GM18498 (cell line): ENCODE results near the gene CEACAM19.
"Not testable (repeated sequence)": the region's sequence is repeated elsewhere in the genome, so short reads cannot be mapped to it uniquely, and the experiment has no call there.

Source experiments
- ATAC-seq: cut with Tn5 transposase; IDR thresholded peaks from one replicate; pipeline ENCODE4 v1.9.1; 2021; ENCODE audit warnings: mild to moderate bottlenecking, moderate library complexity; ENCODE audit not compliant: unreplicated experiment

Gene CEACAM19

GRCh38 chr19:44645407-44646048, 25.8 kb upstream of the CEACAM19 start:
- no peak for ATAC-seq

- no peak for ATAC-seq
Observed at GRCh38 chr19:44646049-44646416, 25.2 kb upstream of the CEACAM19 start.

- ATAC-seq = no peak
Observed at GRCh38 chr19:44647144-44647543, 24.1 kb upstream of the CEACAM19 start.

DNA sequence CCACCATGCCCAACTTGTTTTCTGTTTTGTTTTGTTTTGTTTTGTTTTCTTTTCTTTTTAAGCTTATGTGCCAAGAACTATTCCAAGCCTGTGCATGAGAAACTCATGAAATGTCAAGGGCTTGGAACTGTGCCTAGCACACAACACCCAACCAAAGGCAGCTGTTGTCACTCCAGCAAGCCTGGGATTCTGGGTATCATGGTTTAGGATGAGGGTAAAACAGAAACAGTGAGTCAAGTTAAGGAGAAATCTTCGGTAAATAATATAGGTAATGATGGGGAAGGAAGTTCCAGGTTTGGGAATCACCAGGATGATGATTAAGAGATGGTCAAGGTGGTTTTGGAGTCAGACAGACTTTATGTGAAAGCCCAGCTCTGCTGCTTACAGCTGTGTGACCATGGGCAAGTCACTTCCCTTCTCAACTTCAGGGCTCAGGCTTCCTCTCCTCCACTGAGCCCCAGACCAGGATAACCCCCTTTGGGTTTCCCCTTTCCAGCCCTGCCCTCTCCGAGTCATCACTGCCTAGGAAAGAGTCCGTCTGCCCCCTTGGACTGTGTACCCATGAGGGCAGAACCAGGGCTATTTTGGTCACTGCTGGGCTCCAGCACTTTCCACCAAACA, 22.5 kb upstream of the CEACAM19 start:
- no peak for ATAC-seq

DNA sequence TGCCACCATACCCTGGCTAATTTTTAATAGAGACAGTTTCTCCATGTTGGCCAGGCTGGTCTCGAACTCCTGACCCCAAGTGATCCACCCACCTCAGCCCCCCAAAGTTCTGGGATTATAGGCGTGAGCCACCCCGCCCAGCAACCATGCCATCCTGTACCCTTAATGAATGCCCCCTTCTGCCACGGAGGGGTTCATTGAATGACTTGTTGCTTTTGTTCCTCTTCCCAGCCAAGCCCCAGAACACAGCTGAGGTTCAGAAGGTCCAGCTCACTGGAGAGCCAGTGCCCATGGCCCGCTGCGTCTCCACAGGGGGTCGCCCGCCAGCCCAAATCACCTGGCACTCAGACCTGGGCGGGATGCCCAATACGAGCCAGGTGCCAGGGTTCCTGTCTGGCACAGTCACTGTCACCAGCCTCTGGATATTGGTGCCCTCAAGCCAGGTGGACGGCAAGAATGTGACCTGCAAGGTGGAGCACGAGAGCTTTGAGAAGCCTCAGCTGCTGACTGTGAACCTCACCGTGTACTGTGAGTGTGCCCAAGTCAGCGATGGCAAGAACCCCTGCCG, 21.6 kb upstream of the CEACAM19 start:
- ATAC-seq = no peak

DNA sequence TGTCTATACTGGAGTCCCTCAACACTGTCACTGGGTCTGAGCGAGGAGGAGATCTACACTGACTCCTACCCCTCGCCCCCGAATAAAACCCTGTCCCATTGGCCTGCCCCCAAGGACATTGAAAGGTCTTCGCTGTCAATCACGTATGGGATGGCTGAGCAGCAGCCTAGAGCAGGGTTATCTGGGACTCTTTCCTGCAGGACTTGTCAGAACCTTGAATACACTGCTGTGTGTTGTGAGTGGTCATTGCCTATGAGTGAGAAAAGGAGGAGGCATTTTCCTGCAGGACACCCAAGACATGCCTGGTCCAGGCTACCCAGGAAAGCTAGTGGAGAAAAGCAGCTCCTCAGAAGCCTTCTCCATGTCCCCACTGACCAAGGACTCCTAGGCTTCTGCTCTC, 17.9 kb upstream of the CEACAM19 start:
- ATAC-seq = no peak

DNA sequence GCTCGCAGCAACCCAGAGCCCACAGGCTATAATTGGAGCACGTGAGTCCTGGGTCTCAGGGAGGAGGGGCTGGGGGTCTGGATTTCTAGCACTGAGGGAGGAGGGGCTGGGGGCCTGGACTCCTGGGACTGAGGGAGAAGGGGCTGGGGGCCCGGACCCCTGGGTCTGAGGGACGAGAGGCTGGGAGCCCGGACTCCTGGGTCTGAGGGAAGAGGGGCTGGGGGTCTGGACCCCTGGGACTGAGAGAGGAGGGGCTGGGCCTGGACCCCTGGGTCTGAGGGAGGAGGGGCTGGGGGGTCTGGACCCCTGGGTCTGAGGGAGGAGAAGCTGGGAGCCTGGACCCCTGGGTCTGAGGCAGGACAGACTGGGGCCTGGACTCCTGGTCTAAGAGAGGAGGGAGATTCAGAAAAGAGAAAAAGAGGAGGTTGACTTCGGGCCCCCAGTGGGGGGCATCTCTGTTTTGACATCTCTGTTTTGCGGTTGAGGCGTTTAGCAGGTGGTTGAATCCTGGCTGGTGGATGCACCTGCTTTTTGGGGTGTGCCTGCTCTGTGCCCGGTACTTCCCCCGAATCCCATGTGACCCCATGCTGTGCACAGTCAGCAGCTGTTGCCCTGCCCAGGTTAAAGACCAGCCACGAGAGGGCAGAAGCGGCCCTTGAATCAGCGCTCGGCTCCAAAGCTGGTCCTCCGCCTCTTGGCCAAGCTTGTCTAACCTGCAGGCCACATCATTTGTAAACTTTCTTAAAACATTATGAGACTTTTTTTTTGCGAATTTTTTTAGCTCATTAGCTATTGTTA, 17.1 kb upstream of the CEACAM19 start:
- ATAC-seq = peak; percentile 90

GRCh38 chr19:44657211-44657921, 13.9 kb upstream of the CEACAM19 start:
- ATAC-seq = no peak

GRCh38 chr19:44658069-44658733, 13.1 kb upstream of the CEACAM19 start:
- ATAC-seq = no peak

GRCh38 chr19:44660081-44660480, 11.2 kb upstream of the CEACAM19 start:
- no peak for ATAC-seq

DNA sequence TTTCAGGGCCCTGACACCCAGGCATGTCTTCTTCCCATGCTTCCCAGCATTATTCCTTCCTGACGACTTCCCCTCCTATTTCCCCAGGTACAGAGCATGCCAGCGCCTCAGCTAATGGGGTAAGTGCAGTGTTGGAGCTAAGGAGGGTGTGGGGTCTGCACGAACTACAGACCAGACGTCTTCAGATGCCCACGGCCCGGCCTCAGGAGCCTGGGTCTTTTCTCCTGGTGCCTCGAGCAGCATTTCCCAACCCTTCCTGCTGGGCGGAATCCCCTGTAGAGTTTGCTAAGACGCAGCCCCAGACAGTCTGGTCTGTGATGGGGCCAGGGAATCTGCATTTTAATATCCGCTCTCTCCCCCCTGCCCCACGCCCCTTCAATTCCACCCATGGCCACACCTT, 10.1 kb upstream of the CEACAM19 start:
- no peak for ATAC-seq

DNA sequence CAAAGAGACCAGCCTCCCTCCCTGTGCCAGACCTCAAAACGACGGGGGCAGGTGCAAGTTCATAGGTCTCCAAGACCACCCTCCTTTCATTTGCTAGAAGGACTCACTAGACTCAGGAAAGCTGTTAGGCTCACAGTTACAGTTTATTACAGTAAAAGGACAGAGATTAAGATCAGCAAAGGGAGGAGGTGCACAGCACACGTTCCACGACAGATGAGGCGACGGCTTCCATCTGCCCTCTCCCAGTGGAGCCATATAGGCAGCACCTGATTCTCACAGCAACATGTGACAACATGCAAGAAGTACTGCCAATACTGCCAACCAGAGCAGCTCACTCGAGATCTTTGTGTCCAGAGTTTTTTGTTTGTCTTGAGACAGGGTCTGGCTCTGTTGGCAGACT, 9.4 kb upstream of the CEACAM19 start:
- no peak for ATAC-seq

- ATAC-seq = no peak
Observed at GRCh38 chr19:44662691-44663385, 8.4 kb upstream of the CEACAM19 start.

- ATAC-seq = no peak
Observed at GRCh38 chr19:44663996-44664395, 7.3 kb upstream of the CEACAM19 start.

GRCh38 chr19:44664976-44665375, 6.3 kb upstream of the CEACAM19 start:
- ATAC-seq = no peak

DNA sequence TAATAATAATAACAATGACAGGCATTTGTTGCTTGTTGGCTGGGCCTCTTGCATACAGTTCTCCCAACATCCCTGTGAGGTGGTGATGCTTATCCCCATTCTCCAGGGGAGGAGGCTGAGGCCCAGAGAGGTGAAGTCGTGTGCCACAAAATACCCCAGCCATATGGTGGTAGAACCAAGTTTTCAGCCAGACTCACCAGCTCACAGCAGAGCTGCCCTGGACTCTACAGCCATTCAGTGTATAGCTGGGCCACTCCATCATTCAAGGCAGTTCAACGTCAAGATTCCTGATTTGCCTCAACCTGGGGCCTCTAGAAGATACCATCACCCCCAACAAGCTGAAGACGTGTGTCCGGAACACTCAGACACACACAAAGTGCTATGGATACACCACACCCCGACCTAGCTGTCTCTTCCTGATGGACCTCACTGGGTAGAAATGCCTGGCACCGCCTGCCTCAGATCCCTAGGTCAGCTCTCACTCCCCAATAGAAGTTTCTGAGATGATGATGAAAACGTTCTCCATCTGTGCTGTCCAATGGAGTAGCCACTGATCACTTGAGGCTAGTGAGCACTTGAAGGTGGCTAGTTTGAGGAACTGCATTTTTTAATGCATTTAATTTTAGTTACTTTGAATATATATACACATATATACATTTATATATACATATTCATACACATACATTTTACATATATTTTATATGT, 4.3 kb upstream of the CEACAM19 start:
- ATAC-seq = no peak

- no peak for ATAC-seq
Observed at GRCh38 chr19:44668985-44669764, 2.1 kb upstream of the CEACAM19 start.

DNA sequence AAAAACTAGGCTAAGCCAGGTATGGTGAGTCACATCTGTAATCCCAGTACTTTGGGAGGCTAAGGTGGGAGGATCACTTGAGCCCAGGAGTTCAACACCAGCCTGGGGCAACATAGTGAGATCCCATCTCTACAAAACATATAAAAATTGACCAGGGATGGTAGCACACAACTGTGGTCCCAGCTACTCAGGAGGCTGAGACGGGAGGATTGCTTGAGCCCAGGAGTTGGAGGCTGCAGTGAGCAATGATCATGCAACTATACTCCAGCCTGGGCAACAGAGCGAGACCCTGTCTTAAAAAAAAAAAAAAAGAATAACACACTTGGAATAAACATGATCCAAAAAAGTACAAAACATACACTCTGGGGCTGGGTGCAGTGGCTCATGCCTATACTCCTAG, 1.3 kb upstream of the CEACAM19 start:
- ATAC-seq = not testable (repeated sequence)

- no peak for ATAC-seq
Observed at GRCh38 chr19:44672226-44672625, 944 bp downstream of the CEACAM19 start.
